NOMO-1 (cell line): ENCODE results near the gene COL18A1.
A peak's percentile ranks its signal among the peaks of the same experiment; 100 is the strongest.
"Not testable (repeated sequence)": the region's sequence is repeated elsewhere in the genome, so short reads cannot be mapped to it uniquely, and the experiment has no call there.

Experiments
- DNase-seq, 2 experiments: peaks; one replicate each; lab custom pipeline; 2025; ENCODE audit not compliant: unreplicated experiment in 2 of 2; lab: John Stamatoyannopoulos, UW

Gene COL18A1

DNA sequence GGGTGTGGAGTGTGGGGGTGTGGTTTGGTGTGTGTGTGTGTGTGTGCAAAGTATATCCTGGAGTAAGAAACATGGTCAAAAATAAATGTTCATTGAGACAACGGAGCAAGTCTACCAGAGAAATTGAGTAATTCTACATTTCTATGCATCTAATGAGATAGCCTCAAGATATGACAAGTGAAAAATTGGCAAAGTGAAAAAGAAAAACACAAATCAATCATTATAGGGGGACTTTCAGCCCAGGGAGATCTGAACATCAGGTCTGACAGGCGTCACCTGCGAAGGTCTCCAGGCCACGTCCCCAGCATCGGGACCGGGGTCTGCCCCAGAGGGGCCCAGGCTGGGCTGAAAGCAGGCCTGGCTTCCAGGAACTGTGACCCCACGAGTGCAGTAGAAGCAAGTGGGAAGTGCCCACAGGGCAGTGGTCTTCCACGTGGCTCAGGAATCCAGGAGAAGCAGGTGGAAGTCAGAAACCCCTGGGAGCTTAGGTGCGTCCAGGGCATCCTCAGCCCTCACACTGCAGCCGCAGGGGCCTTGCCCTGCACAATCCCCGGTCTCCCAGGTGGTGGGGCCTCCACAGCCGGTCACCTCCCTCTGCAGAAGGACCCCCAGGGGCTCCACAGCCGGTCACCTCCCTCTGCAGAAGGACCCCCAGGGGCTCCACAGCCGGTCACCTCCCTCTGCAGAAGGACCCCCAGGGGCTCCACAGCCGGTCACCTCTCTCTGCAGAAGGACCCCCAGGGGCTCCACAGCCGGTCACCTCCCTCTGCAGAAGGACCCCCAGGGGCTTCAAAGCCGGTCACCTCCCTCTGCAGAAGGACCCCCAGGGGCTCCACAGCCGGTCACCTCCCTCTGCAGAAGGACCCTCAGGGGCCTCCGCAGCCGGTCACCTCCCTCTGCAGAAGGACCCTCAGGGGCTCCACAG, 96.4 kb downstream of the COL18A1 start:
- peak in 1 of 2 experiments; percentile 8 for DNase-seq

DNA sequence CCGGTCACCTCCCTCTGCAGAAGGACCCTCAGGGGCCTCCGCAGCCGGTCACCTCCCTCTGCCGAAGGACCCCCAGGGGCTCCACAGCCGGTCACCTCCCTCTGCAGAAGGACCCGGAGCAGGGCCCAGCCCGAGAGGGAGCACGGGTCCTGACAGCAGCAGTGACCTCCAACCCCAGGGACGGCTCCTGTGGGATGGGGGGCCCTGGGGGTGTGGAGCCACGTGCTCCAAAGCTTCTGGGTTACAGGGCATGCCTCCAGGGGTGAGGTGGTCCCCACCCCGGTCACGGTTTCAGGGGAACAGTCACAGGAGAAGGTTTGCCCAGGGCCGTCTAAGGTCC, 97.0 kb downstream of the COL18A1 start:
- DNase-seq = no peak

DNA sequence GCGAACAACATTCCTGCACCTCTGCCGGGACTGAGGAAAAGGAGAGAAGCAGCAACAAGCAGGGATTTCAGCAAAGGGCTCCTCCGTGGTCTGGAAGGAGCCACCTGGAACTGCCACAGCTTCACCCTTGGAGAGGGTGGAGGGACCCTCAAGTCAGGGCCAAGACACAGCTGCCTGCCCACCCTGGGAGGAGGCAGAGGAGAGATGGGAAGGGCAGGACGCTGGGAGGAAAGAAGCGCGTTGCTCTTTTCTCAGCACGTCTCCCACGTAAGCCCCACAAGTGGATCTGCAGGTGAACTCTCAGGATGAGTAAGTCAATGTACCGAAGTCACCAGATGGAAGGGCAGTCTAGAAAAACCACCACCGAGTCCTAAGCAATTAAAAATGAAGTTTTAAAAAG, 97.6 kb downstream of the COL18A1 start:
- DNase-seq = no peak

GRCh38 chr21:45503226-45503625, 98.3 kb downstream of the COL18A1 start:
- DNase-seq = not testable (repeated sequence)

GRCh38 chr21:45504021-45504515, 99.1 kb downstream of the COL18A1 start:
- no peak for DNase-seq

GRCh38 chr21:45504516-45505415, 99.8 kb downstream of the COL18A1 start:
- no peak for DNase-seq

DNA sequence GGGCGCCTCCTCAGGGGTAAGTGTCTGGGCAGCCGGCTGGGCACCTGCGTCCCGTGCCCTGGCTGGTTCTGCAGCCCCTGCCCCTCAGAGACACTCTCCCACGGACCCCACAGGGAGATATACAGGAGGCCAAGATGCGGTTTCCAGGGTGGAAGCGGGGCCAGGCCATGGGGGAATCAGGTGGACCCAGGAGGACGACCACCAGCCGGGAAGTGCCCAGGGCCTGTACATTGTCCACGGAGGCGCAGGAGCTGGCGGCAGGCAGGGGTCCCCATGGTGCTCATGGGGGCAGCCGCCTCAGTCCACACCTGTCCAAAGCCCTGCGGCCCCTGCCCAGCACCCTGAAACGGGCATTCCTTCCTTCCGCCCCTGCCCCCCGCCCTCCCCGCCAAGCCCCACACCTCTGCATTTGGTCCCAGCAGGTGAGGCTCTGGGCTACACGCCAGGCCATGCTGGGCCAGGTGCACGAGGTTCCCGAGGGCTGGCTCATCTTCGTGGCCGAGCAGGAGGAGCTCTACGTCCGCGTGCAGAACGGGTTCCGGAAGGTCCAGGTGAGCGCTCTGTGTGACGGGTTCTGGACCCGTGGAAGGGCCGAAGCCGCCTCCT, 100.6 kb downstream of the COL18A1 start:
- DNase-seq = no peak

DNA sequence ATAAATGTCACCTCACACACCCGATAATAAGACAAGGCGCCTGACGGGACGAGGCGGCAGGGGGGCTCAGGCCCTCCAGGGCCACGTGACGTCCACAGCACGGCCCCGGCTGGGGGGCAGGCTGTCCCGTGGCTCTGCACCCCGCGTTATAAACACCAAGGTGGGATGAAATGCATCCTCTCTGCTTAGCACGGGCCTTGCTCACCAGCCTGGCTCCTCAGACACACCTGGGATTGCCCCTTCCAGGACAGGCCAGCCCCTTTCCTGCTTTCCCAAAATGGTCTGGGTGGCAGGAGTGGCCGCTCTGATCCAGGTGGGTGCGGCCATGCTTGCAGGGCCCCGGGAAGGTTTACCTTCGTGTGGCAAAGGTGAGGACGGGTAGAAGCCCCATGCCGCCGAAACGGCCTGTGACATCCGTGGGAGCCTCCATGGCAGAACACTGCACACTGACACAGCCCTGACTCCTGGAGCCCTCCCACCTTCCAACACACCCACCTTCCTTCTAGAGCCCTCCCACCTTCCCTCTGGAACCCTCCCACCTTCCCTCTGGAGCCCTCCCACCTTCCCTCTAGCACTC, 101.4 kb downstream of the COL18A1 start:
- no peak for DNase-seq

GRCh38 chr21:45506836-45507522, 102.0 kb downstream of the COL18A1 start:
- DNase-seq = no peak

GRCh38 chr21:45507523-45507875, 102.5 kb downstream of the COL18A1 start:
- no peak for DNase-seq

DNA sequence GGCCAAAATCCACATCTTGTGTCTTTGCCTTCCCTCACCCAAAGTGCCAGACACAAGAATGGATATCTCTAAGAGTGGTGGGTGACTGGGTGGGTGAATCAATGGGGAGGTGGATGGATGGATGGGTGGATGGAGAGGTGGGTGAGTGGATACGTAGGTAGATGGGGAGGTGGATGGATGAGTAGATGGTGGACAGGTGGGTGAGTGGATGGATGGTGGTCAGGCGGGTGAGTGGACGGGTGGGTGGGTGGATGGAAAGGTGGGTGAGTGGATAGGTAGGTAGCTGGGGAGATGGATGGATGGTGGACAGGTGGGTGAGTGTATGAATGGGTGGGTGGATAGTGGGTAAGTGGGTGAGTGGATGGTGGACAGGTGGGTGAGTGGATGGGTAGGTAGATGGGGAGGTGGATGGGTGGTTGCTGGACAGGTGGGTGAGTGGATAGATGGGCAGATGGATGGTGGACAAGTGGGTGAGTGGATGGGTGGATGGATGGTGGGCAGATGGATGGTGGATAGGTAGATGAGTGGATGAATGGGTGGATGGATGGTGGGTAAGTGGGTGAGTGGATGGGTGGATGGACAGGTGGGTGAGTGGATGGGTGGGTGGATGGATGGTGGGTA, 103.0 kb downstream of the COL18A1 start:
- no peak for DNase-seq

- DNase-seq = no peak
Observed at GRCh38 chr21:45508607-45509565, 103.9 kb downstream of the COL18A1 start.

DNA sequence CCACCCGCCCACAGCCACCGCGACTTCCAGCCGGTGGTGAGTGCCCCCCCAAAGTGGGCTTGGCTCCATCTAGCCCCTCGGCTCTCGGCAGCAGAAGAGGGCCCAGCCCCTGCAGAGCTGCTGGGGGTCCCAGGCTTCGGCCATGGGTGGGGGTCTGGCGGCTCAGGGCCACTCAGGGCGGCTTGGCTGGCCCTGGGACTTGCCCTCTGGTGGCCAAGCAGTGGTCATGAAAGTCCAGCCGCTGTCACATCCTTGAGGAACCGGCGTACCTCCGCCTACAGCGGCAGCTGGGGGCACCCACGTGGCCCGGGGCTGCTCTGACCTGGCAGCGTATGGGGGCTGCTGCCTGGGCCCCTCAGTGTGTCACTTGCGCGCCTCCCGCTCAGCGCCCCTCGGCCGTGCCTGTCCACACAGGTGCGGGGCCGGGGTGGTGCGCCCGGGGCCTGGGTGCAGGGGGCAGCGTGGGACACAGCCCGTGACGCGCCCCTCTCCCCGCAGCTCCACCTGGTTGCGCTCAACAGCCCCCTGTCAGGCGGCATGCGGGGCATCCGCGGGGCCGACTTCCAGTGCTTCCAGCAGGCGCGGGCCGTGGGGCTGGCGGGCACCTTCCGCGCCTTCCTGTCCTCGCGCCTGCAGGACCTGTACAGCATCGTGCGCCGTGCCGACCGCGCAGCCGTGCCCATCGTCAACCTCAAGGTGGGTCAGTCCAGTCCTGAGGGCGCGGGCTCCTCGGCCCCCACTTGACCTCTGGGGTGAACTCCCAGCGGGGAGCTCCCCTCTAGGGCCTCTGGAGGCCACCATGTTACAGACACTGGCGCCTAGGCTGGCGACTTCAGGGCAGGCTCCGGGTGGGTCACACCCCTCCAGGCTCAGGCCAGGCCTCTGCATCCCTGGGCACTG, 104.9 kb downstream of the COL18A1 start:
- DNase-seq = no peak

DNA sequence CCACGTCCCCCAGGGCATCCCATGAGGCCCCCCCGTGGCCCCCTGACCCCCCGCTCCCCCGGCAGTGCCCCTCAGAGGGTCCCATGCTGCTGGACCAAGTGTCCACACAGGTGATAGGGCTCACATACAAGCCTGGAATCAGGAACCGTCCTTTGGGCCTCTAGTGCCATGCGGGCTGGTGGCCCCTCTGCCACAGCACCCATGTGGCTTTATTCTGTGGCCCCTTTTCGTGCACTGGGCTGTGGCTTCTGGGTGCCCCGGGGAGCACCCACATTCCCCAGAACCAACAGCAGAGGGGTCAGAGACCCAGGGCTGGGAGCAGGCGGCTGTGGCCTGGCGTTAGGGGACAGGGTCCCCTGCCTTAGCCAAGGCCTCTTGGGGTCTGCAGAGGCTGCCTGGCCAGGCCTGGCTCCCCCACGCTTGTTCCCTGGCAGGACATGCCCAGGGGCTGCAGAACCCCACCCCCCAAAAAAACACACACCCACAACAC, 105.5 kb downstream of the COL18A1 start:
- DNase-seq = no peak

DNA sequence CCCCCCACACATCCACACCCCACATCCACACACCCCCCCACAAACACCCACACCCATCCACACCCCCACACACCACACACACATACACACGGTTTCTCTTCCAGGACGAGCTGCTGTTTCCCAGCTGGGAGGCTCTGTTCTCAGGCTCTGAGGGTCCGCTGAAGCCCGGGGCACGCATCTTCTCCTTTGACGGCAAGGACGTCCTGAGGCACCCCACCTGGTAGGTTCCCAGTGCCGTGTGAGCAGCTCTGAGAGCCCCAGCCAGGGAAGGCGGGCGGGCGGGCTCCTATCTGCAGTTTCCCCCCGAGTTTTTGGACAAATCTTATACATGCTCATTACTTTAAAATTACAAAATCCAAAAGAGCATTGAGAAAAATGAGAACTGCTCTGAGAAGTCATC, 106.0 kb downstream of the COL18A1 start:
- DNase-seq = no peak

GRCh38 chr21:45511661-45512431, 106.9 kb downstream of the COL18A1 start:
- DNase-seq = no peak

DNA sequence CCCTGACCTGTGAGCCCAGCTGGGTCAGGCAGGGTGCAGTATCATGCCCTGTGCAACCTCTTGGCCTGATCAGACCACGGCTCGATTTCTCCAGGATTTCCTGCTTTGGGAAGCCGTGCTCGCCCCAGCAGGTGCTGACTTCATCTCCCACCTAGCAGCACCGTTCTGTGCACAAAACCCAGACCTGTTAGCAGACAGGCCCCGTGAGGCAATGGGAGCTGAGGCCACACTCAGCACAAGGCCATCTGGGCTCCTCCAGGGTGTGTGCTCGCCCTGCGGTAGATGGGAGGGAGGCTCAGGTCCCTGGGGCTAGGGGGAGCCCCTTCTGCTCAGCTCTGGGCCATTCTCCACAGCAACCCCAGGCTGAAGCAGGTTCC, 107.6 kb downstream of the COL18A1 start:
- DNase-seq = no peak
